Islet of Langerhans (tissue), 1 donor: ENCODE measurements around the gene GABBR2.

Experiments
- FAIRE-seq: peaks from one replicate; lab custom pipeline; 2011; peaks lifted over from hg19 to GRCh38; lab: Jason Lieb, UNC

The GABBR2 gene

DNA sequence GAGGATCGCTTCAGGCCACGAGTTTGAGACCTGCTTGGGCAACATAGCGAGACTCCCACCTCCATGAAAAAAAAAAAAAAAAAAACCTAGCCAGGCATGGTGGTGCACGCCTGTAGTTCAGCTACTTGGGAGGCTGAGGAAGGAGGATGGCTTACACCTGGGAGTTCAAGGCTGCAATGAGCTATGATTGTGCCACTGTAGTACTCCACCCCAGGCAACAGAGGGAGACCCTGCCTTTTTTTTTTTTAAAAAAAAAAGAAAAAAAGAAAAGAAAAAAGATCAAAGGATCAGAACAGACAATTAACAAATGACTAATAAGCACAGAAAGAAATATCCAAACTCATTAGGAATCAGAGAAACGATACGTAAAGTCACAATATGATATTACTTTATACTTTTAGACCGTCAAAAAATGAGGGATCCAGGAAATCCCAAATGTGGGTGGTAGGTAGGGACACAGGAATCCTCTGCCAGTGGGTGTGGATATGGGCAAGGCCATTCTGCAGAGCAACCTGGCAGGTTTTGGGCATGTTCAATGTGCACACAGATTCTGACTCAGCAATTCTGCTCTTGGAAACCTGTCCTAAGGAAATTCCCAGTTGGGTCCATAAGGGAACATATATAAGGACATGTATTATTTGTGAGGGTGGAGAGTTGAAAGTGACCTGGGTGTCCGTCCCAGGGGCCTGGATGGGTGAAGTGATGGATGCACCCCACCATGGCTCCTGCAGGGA, 308.6 kb downstream of the GABBR2 start:
- FAIRE-seq, result no peak

DNA sequence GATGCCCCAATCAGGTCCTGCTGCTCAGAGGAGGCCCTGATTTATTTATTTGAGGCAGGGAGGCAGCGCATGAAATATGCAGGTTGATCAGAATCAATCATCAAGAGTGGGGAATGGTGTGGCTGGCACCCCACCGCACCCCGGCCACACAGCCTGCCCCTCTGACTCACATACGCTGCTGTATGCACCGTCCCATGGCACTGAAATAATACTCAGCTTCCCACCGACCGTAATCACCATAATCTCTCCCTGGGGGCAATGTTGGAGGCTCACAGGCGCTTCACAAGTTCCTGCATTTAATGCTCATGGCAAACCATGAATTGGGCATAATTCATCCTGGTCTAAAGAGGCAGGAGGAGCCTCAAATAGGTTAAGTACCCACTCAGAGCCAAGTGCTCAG, 312.1 kb downstream of the GABBR2 start:
- FAIRE-seq, result no peak

DNA sequence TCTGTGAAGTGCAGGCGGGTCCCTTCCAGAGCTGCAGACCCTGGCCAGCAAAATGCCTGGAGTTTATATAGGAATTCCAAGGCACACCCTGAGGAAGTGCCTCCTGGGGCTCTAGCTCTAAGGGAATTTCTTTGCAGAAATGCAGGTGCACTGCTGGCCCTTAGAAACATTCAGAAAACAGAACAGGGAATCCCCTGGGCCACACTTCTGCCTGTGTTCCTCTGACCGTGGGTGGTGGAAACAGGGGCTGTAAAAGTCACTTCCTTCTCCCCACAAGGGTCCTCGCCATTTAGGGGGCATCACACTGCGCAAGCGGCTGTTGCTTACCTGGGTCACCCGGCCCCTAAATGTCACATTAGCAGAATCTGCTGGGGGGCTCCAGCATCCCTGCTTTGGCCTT, 312.5 kb downstream of the GABBR2 start:
- FAIRE-seq, result no peak

GRCh38 chr9:98391867-98392266, 316.9 kb downstream of the GABBR2 start:
- no peak for FAIRE-seq

DNA sequence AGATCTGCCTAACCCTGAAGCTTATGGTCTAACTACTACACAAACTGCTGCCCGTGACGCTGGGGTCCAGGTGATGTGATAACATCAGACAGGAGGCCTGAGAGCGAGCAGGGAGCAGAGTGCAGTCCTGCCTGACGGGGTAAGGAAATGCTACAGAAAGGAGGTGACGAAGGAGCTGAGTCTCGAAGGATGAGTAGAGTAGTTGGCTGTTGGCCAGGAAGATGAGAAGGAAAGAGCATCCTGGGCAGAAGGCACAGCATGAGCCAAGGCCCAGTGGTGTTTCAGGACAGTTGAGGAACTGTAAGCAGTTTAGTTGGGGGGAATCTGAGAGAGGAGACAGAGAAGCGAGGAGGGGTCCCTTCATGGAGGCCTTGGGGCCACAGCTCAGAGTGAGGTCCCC, 317.3 kb downstream of the GABBR2 start:
- FAIRE-seq, result no peak

GRCh38 chr9:98385751-98386150, 323.0 kb downstream of the GABBR2 start:
- FAIRE-seq, result no peak

DNA sequence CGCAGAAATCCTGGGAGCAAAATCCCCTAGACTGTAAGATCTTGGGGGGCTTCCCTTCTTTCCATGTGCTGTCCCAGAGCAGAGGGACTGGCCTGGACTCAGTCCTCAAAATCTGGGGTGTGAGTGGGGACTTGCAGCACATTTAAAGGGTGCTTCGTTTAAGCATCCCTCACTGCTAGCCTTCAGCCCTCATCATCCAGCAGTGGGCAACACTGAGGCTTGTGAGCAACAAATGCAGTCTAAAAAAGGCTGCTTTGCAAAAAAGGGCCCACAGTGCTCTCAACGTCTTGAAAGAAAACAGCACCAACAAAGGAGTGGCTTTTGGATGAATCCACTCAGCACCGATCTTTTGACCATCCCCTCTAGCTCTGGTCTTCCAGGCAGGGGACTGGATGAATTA, 325.0 kb downstream of the GABBR2 start:
- FAIRE-seq, result no peak

GRCh38 chr9:98381311-98382103, 327.2 kb downstream of the GABBR2 start:
- FAIRE-seq, result no peak

DNA sequence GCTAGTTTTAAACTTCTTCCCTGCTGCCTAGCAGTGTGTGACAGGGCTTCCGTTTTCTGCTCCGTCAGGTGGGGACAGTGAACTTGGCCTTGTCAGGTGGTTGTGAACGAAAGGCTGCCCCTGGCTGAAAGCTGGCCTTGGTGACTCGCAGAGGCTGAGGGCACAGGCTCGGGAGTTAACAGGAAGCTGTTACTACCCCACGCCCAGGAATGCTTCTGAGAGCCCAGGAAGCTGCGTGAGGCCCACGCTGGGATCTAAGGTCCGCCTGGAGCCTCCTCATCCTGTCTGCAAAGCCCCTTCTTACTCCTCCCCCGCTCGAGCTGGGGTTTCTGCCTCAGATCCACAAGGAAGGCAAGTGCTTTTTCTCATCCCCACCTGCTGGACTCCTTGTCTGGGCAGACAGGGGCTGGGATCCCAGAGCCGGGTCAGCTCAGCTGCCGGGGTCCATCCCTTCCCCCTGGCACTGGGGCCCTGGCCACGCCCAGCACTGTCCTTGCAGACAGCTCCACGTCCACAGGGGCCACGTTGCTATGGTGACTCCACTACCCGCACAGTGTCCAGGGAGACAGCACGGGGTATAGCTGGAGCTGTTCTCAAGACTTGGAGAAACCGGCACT, 328.6 kb downstream of the GABBR2 start:
- no peak for FAIRE-seq

GRCh38 chr9:98379572-98379971, 329.2 kb downstream of the GABBR2 start:
- FAIRE-seq, result no peak

- FAIRE-seq, result no peak
Observed at GRCh38 chr9:98378794-98379193, 329.9 kb downstream of the GABBR2 start.

- FAIRE-seq, result no peak
Observed at GRCh38 chr9:98378206-98378780, 330.4 kb downstream of the GABBR2 start.

GRCh38 chr9:98375138-98375726, 333.5 kb downstream of the GABBR2 start:
- FAIRE-seq, result no peak

DNA sequence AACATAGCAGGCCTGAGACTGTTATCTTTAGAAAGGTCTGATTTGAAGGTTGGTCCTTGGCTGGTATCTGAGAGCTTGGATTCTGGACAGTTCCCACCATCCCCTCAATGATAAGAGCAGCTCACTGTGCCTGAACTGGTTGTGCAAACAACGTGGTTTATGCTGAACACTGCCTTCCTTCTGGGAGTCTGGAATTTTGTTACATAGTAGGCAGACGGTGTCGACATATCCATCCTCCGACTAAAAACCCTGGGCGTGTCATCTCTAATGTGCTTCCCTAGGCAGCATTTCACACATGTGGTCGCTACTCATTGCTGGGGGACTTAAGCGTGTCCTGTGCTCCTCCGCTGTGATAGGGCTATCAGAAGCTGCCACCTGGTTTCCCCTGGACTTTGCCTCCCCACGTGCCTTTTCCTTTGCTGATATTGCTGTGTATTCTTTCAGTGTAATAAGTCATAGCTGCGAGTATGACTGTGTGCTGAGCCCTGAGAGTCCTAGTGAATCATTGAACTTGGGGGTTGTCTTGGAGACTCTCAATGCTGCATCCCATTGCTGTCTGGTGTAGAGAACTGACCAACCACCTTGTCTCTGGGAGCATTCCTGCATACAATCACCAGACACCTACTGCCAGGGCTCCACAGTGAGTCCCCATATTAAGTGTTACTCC, 334.2 kb downstream of the GABBR2 start:
- no peak for FAIRE-seq

DNA sequence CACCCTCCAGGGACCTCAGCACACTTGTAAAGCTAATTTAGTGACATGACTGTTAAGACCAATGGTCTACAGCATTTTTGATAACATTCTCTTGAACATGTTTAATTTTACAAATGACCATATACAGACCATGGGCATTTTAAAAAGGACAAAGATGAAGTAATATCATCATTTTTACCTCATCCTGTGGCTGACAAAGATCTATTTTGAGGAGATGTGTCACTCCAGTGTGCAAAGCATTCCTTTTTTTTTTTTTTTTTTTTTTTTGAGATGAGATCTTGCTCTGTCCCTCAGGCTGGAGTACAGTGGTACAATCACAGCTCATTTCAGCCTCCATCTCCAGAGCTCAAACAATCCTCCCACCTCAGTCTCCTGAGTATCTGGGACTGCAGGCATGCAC, 335.1 kb downstream of the GABBR2 start:
- no peak for FAIRE-seq

DNA sequence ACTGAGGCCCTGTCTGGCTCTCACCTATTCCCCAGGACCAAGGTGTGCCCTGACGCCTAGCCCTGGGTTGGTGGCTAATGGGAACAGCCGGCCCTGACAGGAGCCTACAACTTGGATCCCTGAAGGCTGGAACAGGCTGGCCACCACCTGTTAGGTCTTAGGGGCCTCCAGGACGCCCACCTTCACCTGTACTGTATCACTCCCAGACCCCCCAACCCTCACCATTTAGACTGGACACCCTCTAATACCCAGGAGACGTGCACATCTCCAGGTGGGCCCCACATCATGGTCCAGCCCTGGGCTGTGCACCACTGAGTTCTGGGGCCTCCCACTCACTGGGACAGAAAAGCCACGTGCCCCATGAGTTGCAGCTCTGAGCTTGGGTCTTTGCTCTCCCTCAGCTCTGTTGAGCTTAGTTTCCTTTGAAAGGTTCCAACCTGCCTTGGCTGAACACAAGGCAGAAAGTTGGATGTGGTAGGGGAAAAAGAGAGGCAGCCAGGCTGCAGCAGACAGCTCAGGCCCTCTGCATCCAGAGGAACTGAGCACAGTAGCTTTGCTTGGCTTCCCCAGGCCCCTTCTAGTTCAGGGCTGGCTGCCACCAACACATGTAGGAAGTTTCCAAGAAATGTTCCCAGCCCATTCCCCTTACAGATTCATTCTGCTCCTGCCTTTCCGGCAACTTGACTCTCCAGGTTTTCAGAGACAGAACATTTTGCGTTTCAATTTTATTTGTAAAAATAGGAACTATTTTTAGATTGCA, 336.5 kb downstream of the GABBR2 start:
- no peak for FAIRE-seq

DNA sequence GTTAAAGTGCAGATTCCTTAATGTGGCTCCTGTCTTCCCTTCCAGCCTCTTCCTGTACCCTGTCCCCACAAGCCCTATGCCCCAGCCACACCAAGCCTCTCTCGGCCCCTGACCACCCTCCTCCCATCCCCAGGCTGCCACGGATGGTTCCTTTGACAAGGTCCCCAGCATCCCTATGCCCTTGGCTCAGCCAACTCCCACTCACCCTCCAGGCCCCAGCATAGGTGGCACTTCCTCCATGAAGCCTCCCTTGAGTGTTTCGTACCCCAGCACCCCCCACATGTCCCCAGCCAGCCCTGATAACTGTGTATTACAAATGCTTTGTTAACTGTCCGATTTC, 337.8 kb downstream of the GABBR2 start:
- FAIRE-seq, result no peak

- FAIRE-seq, result no peak
Observed at GRCh38 chr9:98370300-98370975, 338.3 kb downstream of the GABBR2 start.

- FAIRE-seq, result no peak
Observed at GRCh38 chr9:98369896-98370295, 338.8 kb downstream of the GABBR2 start.

DNA sequence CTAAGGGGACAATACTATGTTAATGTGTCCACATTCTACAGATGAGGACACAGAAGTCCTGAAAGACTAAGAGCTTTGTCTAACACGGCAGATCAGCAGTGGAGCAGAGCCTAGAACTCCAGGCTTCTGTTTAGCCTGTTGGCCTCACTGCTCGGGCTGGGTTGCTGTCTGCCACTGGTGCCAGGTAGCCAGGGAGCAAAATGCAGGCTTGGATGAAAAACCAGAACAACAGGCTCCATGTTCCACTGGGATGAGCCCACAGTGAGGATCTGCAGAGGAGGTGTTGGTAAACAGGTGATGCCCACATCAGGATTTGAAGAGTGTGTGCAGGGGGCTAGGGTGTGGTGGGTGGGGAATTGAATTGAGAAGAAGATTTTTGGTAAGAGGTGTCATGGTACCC, 339.3 kb downstream of the GABBR2 start:
- FAIRE-seq, result no peak

GRCh38 chr9:98369066-98369425, 339.7 kb downstream of the GABBR2 start:
- no peak for FAIRE-seq
